NCI-H2171 treated with DMSO at 0.1 percent for 48 hours (cell line): Measurements from ENCODE around the gene SSB.
"Not testable (repeated sequence)": the region's sequence is repeated elsewhere in the genome, so short reads cannot be mapped to it uniquely, and the experiment has no call there.

ENCODE experiments used
- DNase-seq: peaks from one replicate; lab custom pipeline; 2025; lab: John Stamatoyannopoulos, UW

The SSB gene

DNA sequence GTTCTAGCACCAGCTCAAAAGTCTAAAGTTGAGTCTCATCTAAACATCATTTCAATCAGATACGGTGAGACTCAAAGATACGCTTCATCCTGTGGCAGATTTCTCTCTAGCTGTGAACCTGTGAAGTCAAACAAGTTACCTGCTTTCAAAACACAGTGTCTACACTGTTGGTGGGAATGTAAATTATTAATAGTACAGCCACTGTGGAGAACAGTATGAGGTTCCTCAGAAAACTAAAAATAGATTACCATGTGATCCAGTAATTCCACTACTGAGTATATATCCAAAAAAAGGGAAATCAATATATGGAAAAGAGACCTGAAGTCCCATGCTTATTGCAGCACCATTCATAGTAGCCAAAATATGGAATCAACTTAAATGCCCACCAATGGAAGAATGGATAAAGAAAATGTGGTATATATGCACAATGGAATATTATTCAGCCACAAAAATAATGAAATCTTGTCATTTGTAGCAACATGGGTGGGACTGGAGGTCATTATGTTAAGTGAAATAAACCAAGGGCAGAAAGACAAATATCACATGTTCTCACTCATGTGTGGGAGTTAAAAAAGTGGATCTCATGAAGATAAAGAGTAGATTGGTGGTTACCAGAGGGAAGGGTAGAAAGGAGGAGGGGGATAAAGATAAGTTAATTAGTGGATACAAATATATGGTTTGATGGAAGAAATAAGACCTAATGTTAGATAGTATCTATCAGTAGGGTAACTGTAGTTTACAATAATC is 40.2 kb downstream of the SSB start:
- no peak for DNase-seq

DNA sequence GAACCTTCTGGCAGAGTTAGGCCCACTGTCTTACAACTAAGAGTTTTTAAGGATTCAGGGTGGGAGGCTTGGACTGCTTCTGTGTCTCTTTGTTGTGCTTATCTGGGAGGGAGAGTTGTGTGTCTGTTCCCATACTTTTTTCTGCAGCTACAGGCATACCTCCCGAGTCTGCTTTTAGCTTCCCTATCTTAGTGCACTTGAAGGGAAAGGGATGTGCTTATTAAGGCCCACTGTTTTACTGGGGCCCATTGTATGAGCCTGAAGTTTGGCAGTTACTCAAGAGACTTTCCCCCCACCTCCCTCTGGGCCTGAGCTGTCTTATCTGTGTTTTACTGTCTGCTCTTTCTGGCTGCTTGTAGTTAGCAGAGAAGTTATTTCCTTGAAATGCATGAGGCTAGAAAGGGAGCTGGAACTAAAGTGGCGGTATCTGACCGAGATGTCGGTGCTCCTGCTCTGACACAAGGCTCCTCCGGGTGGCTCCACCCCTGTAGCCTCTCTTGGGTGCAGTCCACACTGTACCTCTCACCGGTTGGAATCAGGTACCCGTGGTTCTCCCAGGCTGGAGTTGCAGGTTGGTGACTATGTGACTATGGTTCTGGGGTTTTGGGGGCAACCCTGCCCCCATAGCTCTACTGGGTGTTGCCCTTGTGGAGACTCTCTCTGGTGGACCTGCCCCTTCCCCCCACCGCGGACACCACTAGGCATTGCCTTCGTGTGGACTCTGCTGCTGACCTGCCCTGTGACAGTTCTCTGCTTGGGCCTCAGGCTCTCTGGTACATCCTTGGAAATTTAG is 41.5 kb downstream of the SSB start:
- DNase-seq, result no peak

DNA sequence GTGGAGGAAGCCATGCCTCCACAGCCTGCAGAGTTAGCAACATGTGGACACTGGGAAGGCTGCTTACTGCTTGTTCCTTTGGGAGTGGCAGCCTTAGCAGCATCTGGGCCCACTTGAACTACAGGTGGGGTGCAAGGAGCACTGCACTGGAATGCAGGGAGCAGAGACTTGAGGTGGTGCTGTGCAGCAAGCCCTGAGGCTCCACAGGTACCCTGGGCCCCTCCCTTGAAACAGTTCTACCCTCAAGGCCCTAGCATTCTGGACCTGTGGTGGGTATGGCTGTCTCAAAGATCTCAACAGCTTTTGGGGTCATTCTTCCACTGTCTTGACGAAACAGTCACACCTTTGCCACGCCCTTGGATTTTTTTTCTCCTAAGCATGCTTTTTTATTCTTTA is 42.1 kb downstream of the SSB start:
- no peak for DNase-seq

DNA sequence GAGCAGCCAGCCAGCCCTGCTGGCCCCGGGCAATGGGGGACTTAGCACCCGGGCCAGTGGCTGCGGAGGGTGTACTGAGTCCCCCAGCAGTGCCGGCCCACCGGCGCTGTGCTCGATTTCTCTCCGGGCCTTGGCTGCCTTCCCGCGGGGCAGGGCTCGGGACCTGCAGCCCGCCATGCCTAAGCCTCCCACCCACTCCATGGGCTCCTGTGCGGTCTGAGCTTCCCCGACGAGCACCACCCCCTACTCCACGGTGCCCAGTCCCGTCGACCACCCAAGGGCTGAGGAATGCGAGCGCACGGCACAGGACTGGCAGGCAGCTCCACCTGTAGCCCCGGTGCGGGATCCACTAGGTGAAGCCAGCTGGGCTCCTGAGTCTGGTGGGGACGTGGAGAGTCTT is 43.0 kb downstream of the SSB start:
- DNase-seq, result not testable (repeated sequence)

DNA sequence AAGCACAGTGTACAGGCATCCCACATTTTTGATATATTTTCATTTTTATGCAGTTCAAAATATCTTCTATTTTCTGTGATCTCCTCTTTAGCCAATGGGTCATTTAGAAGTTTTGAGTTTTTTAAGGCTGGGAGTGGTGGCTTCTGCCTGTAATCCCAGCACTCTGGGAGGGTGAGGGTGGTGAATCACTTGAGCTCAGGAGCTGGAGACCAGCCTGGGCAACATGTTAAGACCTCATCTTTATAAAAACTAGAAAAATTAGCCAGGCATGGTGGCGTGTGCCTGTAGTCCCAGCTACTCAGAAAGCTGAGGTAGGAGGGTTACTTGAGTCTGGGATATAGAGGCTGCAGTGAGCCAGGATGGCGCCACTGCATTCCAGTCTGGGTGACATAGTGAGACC is 46.3 kb downstream of the SSB start:
- no peak for DNase-seq

DNA sequence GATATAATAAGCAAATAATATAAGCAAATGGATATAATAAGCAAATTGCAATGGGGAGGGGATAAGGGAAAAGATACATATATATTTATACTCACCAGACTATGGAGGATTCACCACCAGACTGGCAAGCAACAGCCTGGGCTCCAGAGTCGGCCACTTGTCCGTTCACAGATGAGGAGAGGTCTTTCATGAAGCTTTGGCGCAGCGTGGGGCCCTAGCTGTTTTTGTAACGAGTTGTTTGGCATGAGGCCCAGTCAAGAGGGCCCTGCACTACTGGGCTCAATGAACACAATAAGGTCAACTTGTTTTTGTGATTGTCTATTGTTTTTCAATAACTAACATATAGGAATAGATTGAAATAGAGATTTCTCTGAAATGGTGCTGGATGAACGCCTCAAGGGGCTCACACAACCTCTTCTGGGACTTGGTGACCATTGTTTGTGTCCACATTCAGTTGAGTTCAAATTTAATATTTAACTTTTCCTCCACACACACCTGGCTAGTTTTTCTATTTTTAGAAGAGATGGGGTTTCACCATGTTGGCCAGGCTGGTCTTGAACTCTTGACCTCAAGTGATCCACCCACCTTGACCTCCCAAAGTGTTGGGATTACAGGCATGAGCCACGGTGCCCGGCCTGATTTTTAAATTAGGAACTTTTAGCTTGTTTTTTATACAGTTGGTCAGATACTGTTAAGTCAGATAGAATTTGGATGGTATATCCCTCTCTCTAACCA is 50.5 kb downstream of the SSB start:
- not testable (repeated sequence) for DNase-seq

DNA sequence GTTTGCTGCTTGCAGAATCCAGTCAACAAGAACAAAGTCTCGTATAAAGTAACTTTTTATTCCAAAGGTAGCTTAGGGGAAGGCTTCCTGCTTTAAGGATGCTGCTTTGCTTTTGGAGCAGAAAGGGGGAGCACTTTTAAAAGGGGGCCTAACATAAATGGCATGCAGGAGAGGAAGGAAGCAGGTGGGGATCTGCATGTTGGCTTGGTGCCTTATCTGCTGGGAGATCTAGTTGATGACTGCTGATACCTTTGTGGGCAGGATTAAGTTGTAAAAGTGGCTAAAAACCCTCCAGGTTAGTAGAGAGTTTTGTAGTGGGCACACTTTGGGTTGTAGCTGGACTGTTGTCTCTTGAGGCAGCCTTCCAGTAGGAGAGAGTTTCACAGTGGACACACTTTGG is 51.0 kb downstream of the SSB start:
- no peak for DNase-seq

DNA sequence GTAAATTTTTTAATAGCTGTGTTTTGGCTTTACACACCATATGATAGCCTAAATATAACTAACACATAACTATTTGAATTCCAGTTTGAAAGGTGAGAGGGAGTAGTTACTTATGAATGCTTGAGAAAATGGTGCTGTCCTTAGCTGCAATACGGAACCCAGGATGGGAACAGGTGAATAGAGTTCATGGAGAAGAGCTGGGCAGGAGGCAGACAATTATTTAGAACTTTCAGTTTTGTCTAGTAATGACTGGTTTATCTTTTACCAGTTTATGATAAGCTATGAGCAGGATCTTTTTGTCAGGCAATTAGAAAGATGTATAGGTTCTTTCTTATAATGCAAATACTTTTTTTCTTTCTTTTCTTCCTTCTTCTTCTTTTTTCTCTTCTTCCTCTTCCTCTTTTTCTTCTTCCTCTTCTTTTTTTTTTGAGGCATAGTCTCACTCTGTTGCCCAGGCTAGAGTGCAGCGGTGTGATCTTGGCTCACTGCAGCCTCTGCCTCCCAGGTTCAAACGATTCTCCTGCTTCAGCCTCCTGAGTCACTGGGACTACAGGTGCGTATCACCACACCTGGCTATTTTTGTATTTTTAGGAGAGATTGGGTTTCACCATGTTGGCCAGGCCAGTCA is 54.5 kb downstream of the SSB start:
- DNase-seq, result no peak

DNA sequence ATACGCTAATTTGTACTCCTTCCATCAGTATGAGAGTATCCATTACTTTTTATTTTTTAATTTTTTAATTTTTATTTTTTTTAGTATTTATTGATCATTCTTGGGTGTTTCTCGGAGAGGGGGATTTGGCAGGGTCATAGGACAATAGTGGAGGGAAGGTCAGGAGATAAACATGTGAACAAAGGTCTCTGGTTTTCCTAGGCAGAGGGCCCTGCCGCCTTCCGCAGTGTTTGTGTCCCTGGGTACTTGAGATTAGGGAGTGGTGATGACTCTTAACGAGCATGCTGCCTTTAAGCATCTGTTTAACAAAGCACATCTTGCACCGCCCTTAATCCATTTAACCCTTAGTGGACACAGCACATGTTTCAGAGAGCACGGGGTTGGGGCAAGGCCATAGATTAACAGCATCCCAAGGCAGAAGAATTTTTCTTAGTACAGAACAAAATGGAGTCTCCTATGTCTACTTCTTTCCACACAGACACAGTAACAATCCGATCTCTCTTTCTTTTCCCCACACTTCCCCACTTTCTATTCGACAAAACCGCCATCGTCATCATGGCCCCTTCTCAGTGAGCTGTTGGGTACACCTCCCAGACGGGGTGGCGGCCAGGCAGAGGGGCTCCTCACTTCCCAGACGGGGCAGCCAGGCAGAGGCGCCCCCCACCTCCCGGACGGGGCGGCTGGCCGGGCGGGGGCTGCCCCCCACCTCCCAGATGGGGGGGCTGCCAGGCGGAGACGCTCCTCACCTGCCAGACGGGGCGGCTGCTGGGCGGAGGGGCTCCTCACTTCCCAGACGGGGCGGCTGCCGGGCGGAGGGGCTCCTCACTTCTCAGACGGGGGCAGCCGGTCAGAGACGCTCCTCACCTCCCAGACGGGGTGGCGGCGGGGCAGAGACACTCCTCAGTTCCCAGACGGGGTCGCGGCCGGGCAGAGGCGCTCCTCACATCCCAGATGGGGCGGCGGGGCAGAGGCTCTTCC is 56.9 kb downstream of the SSB start:
- DNase-seq, result not testable (repeated sequence)

DNA sequence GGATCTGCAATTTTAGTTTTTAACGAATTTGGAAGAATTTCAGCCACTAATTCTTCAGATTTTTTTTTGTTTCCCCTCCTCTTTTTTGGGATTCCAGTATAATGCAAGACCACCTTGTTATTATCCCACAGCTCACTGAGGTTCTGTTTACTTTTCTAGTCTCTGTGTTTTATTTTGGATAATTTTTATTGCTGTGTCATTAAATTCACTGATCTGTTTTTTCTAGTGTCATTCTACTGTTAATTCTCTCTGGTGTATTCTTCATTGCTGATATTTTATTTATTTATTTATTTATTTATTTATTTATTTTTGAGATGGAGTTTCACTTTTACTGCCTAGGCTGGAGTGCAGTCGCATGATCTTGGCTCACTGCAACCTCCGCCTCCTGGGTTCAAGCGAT is 60.8 kb downstream of the SSB start:
- DNase-seq, result no peak

DNA sequence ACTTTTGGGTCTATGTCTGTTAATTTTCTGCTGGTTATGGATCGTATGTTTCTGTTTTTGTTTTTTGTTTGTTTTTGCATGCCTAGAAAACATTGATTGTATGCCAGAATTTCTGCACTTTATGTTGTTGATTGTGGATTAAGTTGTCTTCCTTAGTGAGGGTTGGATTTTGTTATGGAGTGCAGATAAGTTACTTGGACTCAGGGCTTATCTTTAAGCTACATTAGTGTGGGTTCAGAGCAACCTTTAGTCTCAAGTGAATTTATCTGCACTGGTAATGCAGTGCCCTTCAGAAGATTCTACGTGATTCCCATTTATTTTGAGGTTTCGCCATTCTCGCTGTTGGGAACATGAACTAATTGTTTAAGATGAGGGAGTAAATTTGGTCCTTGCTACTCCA is 61.5 kb downstream of the SSB start:
- no peak for DNase-seq
